GM12878 (cell line): ENCODE measurements around the gene DHPS. TPM values are rescaled to one million over a fixed set of nuclear protein-coding genes. Genes with fewer than 3 reads are reported as not detected.

Experiments used
- ATAC-seq: fragments of 200-7000 bp; cut with Tn5 transposase; 3 replicates; pipeline ENCODE4 v1.9.1; 2020; ENCODE audit warnings: mild to moderate bottlenecking, moderate library complexity
- BruUV-seq: library from RNA; stranded (reverse); fragments of 400-500 nt; replicated peaks from 2 replicates; lab custom pipeline; 2021; lab: Mats Ljungman, UMichigan
- CTCF ChIA-PET: fragments of 300-600 bp; sonication (Branson Sonifier 250); formaldehyde crosslinking; extraction: SDS; loops from one replicate; lab custom pipeline; 2021; ENCODE audit warnings: inconsistent platforms; lab: Yijun Ruan, JAX
- POLR2A ChIA-PET: fragments of 350-600 bp; formaldehyde crosslinking; extraction: SDS; loops from one replicate; lab custom pipeline; 2021; ENCODE audit warnings: inconsistent platforms; lab: Charles Lee
- RAD21 ChIA-PET: fragments of 300-600 bp; sonication (Branson Sonifier 250); formaldehyde crosslinking; loops from one replicate; lab custom pipeline; 2023; ENCODE audit warnings: antibody characterized with exemption; ENCODE audit not compliant: unreplicated experiment; lab: Charles Lee
- SMC1A ChIA-PET: fragments of 300-600 bp; sonication (Branson Sonifier 250); formaldehyde crosslinking; loops from one replicate; lab custom pipeline; 2023; ENCODE audit not compliant: unreplicated experiment, uncharacterized antibody; lab: Charles Lee
- DNase-seq: peaks from one replicate; pipeline ENCODE4 v3.0.0-alpha.2; 2011; ENCODE audit warnings: low read depth, low spot score
- FAIRE-seq: peaks from 3 replicates; lab custom pipeline; 2011; peaks lifted over from hg19 to GRCh38; lab: Jason Lieb, UNC
- H2AFZ ChIP-seq: 2 replicates; pipeline ENCODE4 v1.6.0; 2011; ENCODE audit warnings: low read depth, low read length, control low read depth; ENCODE audit not compliant: control insufficient read depth
- H3K27ac ChIP-seq: 2 replicates; pipeline ENCODE4 v1.5.1; 2011; ENCODE audit warnings: control low read depth; ENCODE audit not compliant: control insufficient read depth, insufficient read depth
- H3K27me3 ChIP-seq, 2 experiments: replicated peaks in 1 of 2; 2 replicates each; pipeline versions ENCODE4 v1.6.0 to v1.6.1; 2011; ENCODE audit warnings: low read length in 1 of 2; ENCODE audit not compliant: control insufficient read depth in 2 of 2, insufficient read depth in 2 of 2
- H3K36me3 ChIP-seq, 2 experiments: 2 replicates each; pipeline ENCODE4 v1.5.1; 2011; ENCODE audit warnings: low read length in 1 of 2; ENCODE audit not compliant: control insufficient read depth in 2 of 2, insufficient read depth in 2 of 2
- H3K4me1 ChIP-seq: 2 replicates; pipeline ENCODE4 v1.6.1; 2011; ENCODE audit warnings: mild to moderate bottlenecking, low read length, moderate library complexity, mixed read lengths; ENCODE audit not compliant: control insufficient read depth, insufficient read depth
- H3K4me2 ChIP-seq: 2 replicates; pipeline ENCODE4 v1.6.0; 2011; ENCODE audit warnings: control low read depth; ENCODE audit not compliant: control insufficient read depth, insufficient read depth
- H3K4me3 ChIP-seq: fragments of 200-600 bp; sonication (generic); 2 replicates; pipeline ENCODE4 v1.5.1; 2016
- H3K79me2 ChIP-seq: 2 replicates; pipeline ENCODE4 v1.6.0; 2011; ENCODE audit warnings: low read length; ENCODE audit not compliant: control insufficient read depth, insufficient read depth
- H3K9ac ChIP-seq: 2 replicates; pipeline ENCODE4 v1.8.0; 2011; ENCODE audit warnings: low read length, control low read depth, mixed read lengths; ENCODE audit not compliant: control insufficient read depth, insufficient read depth
- H3K9me3 ChIP-seq: replicated peaks from 3 replicates; pipeline ENCODE4 v1.5.1; 2011; ENCODE audit warnings: mild to moderate bottlenecking, low read length; ENCODE audit not compliant: control insufficient read depth, insufficient read depth
- H4K20me1 ChIP-seq: 2 replicates; pipeline ENCODE4 v1.6.0; 2011; ENCODE audit not compliant: control insufficient read depth, insufficient read depth
- CREM ChIP-seq: IDR thresholded peaks from 2 replicates; pipeline ENCODE4 v1.6.1; 2014; ENCODE audit warnings: antibody characterized with exemption, low read depth
- GATAD2B ChIP-seq: fragments of 450-650 bp; conservative IDR thresholded peaks from 2 replicates; pipeline ENCODE4 v1.6.1; 2017; ENCODE audit warnings: low read depth, mild to moderate bottlenecking, moderate library complexity
- KAT2A ChIP-seq: conservative IDR thresholded peaks from 2 replicates; pipeline ENCODE4 v1.6.1; 2011; ENCODE audit warnings: low read depth, low read length; ENCODE audit not compliant: control insufficient read depth
- NFIC ChIP-seq: IDR thresholded peaks from 2 replicates; pipeline ENCODE4 v1.6.1; 2012; ENCODE audit warnings: low read depth, mild to moderate bottlenecking, inconsistent platforms, low read length, moderate library complexity
- PAX8 ChIP-seq: fragments of 450-650 bp; IDR thresholded peaks from 2 replicates; pipeline ENCODE4 v1.6.1; 2017; ENCODE audit warnings: mild to moderate bottlenecking, moderate library complexity
- POLR2AphosphoS5 ChIP-seq: IDR thresholded peaks from 2 replicates; pipeline ENCODE4 v1.6.1; 2011; ENCODE audit warnings: mild to moderate bottlenecking, low read length, inconsistent platforms
- RAD21 ChIP-seq: IDR thresholded peaks from 2 replicates; pipeline ENCODE4 v1.6.1; 2011; ENCODE audit warnings: mild to moderate bottlenecking, low read depth, low read length, moderate library complexity; ENCODE audit not compliant: insufficient read depth
- ZBED1 ChIP-seq: IDR thresholded peaks from 2 replicates; pipeline ENCODE4 v1.6.1; 2016; ENCODE audit warnings: borderline replicate concordance
- WGBS: methylation state at CpG from one replicate; pipeline ENCODE4 v1.1.6; 2016; ENCODE audit warnings: low lambda C conversion rate; ENCODE audit not compliant: insufficient replicate concordance, insufficient coverage; ENCODE audit errors: missing lambda C conversion rate; 5-methylcytosine and 5-hydroxymethylcytosine counted together
- in situ Hi-C: fragments of 300-500 bp; cut with MboI; formaldehyde crosslinking; loops from 9 replicates; pipeline ENCODE4 v1.14.3; 2018; ENCODE audit warnings: mixed read lengths
- intact Hi-C: fragments of 100-400 bp; cut with micrococcal nuclease; formaldehyde crosslinking; loops from one replicate; pipeline ENCODE4 v1.14.2; 2022; ENCODE audit not compliant: unreplicated experiment
- polyA plus RNA-seq, 11 experiments: library from polyadenylated mRNA; depleted of rRNA in 4 of 11; unstranded in 6 of 11; stranded (reverse) in 5 of 11; fragments of >200 nt; fragmentation: Nextera tagmentation in 4 of 11; fragmentation: Illumina TruSeq in 1 of 11; extraction: Ambion mirVana in 4 of 11; extraction: Trizol in 1 of 11; gene quantifications; 1 replicate in 1 of 11; 2 replicates in 10 of 11; pipeline versions ENCODE4 v1.2.1 to v1.2.3, GENCODE V29; 2011 to 2016; ENCODE audit warnings: inconsistent platforms in 2 of 11, missing spikeins in 2 of 11, low read depth in 1 of 11
- total RNA-seq, 4 experiments: library from RNA; depleted of rRNA in 3 of 4; stranded (reverse); fragments of >200 nt in 3 of 4; fragmentation: Illumina TruSeq in 1 of 4; extraction: Trizol in 1 of 4; gene quantifications; 2 replicates each; pipeline versions ENCODE4 v1.2.1 to v1.2.3, GENCODE V29; 2013 to 2021
- TF ChIP-seq, protein P1 (sequence below): IDR thresholded peaks from 2 replicates; pipeline ENCODE4 v1.6.1; 2011; ENCODE audit warnings: borderline replicate concordance, low read depth, mild to moderate bottlenecking, moderate library complexity, low read length; ENCODE audit not compliant: insufficient read depth, poor library complexity, severe bottlenecking
- TF ChIP-seq, protein P2 (sequence below): fragments of 450-650 bp; IDR thresholded peaks from 2 replicates; pipeline ENCODE4 v1.6.1; 2016; ENCODE audit warnings: mild to moderate bottlenecking

DHPS gene
- total and polyA plus RNA-seq, 10 of the 15 experiments (the other 5 are each of a cell fraction or from before 2014, with no cell fraction given), result 36.4 to 104 (median 83.4) TPM

DNA sequence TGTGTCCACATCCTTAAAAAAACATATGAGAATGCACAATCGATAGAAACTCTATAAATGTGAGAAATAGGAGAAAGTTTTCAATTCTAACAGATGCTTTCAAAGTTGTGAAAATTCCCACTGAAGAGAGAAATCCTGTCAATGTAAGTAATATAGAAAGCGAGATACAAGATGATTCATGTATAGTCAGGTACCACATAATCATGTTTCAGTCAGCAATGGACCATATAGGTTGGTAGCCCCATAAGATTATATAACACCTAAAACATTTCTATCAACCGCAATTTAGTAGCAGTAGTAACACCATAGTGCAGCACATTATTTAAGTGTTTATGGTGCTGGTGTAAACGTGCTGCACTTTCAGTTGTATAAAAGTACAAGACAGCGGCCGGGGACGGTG is 52.5 kb downstream of the DHPS start:
- RAD21 ChIA-PET, result no interaction called here
- WGBS, result 96% methylated on average over 7 of the region's 7 CpGs

More for the DNA sequence above, 52.5 kb downstream of the DHPS start:
- TF ChIP-seq NFIC, result no peak
- no peak for TF ChIP-seq KAT2A
- no peak for TF ChIP-seq POLR2AphosphoS5
- no peak for TF ChIP-seq CREM
- TF ChIP-seq, protein P1, sequence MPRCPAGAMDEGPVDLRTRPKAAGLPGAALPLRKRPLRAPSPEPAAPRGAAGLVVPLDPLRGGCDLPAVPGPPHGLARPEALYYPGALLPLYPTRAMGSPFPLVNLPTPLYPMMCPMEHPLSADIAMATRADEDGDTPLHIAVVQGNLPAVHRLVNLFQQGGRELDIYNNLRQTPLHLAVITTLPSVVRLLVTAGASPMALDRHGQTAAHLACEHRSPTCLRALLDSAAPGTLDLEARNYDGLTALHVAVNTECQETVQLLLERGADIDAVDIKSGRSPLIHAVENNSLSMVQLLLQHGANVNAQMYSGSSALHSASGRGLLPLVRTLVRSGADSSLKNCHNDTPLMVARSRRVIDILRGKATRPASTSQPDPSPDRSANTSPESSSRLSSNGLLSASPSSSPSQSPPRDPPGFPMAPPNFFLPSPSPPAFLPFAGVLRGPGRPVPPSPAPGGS, result no peak
- TF ChIP-seq GATAD2B, result no peak
- TF ChIP-seq RAD21, result no peak
- no peak for TF ChIP-seq ZBED1
- no peak for TF ChIP-seq PAX8
- TF ChIP-seq, protein P2, sequence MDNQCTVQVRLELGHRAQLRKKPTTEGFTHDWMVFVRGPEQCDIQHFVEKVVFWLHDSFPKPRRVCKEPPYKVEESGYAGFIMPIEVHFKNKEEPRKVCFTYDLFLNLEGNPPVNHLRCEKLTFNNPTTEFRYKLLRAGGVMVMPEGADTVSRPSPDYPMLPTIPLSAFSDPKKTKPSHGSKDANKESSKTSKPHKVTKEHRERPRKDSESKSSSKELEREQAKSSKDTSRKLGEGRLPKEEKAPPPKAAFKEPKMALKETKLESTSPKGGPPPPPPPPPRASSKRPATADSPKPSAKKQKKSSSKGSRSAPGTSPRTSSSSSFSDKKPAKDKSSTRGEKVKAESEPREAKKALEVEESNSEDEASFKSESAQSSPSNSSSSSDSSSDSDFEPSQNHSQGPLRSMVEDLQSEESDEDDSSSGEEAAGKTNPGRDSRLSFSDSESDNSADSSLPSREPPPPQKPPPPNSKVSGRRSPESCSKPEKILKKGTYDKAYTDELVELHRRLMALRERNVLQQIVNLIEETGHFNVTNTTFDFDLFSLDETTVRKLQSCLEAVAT, result no peak
- no peak overlapping the region for H2AFZ ChIP-seq
- ATAC-seq (no peak), FAIRE-seq (no peak), DNase-seq (no peak)
- H4K20me1 ChIP-seq, result no peaks in the 10 kb centered on the region
- H3K4me2 ChIP-seq, result no peak overlapping the region
- no peak overlapping the region for H3K27ac ChIP-seq
- intact Hi-C loops (no loop called here), in situ Hi-C loops (no loop called here)
- H3K4me1 ChIP-seq, result no peaks in the 10 kb centered on the region
- peaks cover 10 to 33% of the 10 kb centered on the region in 2 experiments for H3K36me3 ChIP-seq
- no peaks in the 10 kb centered on the region for H3K79me2 ChIP-seq
- BruUV-seq, result TSS peak; percentile 61
- H3K4me3 ChIP-seq, result no peak overlapping the region
- H3K9me3 ChIP-seq, result peaks cover 38% of the 10 kb centered on the region
- H3K9ac ChIP-seq, result no peak overlapping the region
- CTCF ChIA-PET, result no interaction called here
- POLR2A ChIA-PET, result no interaction called here
- H3K27me3 ChIP-seq, result no peaks in the 10 kb centered on the region
- SMC1A ChIA-PET, result no interaction called here
